GM19025 (cell line): ENCODE data around the gene PIAS4.
"Not testable (repeated sequence)": the region's sequence is repeated elsewhere in the genome, so short reads cannot be mapped to it uniquely, and the experiment has no call there.

ENCODE experiments used
- ATAC-seq: cut with Tn5 transposase; IDR thresholded peaks from one replicate; pipeline ENCODE4 v1.9.1; 2021; ENCODE audit warnings: mild to moderate bottlenecking, low read depth, moderate library complexity; ENCODE audit not compliant: unreplicated experiment

Gene PIAS4

GRCh38 chr19:4007021-4007835 is at the start of gene PIAS4:
PIAS4 (plus strand) TSS chr19:4007736; CDS start chr19:4007761, 25 bp downstream.
- peak; percentile 77 for ATAC-seq

- ATAC-seq, result no peak
Measured at GRCh38 chr19:3958836-3959765, 48.4 kb upstream of the PIAS4 start.

GRCh38 chr19:3959766-3960131 is 47.8 kb upstream of the PIAS4 start:
- ATAC-seq, result no peak

GRCh38 chr19:3961007-3961406 is 46.5 kb upstream of the PIAS4 start:
- ATAC-seq, result no peak

GRCh38 chr19:3963458-3964255 is 43.9 kb upstream of the PIAS4 start:
- ATAC-seq, result no peak

GRCh38 chr19:3964256-3965194 is 43.0 kb upstream of the PIAS4 start:
- no peak for ATAC-seq

GRCh38 chr19:3966051-3967017 is 41.2 kb upstream of the PIAS4 start:
- ATAC-seq, result no peak

- not testable (repeated sequence) for ATAC-seq
Measured at GRCh38 chr19:3967983-3968382, 39.6 kb upstream of the PIAS4 start.

GRCh38 chr19:3968556-3969434 is 38.7 kb upstream of the PIAS4 start:
- ATAC-seq, result no peak

GRCh38 chr19:3969435-3970312 is 37.9 kb upstream of the PIAS4 start:
- ATAC-seq, result no peak

- no peak for ATAC-seq
Measured at GRCh38 chr19:3970313-3970807, 37.2 kb upstream of the PIAS4 start.

GRCh38 chr19:3970808-3971598 is 36.5 kb upstream of the PIAS4 start, which contains the start of gene DAPK3:
DAPK3 (minus strand) TSS chr19:3971099; CDS start chr19:3969735, 1,364 bp downstream.
- ATAC-seq, result peak; percentile 95

GRCh38 chr19:3975144-3975543 is 32.4 kb upstream of the PIAS4 start:
- ATAC-seq, result no peak

GRCh38 chr19:3975637-3976087 is 31.9 kb upstream of the PIAS4 start:
- ATAC-seq, result no peak

GRCh38 chr19:3976495-3977241 is 30.9 kb upstream of the PIAS4 start:
- ATAC-seq, result no peak
